Measurements from ENCODE around the gene ADAM12. TPM values are rescaled to one million over a fixed set of nuclear protein-coding genes. Genes with fewer than 3 reads are reported as not detected.

Gene ADAM12
- polyA plus RNA-seq, 1 donor from 2014 or later, result 0.09 TPM

- no peak overlapping the region for H3K27ac ChIP-seq (ENCODE audit: low read length)
- no peak overlapping the region for H2AFZ ChIP-seq (ENCODE audit: low read depth, low read length)
- H3K79me2 ChIP-seq (replicated peaks; ENCODE audit: insufficient read depth, low read length), result no peaks in the 10 kb centered on the region
- H3K4me3 ChIP-seq (ENCODE audit: low read length), result no peak overlapping the region
- H4K20me1 ChIP-seq (ENCODE audit: insufficient read depth), result no peaks in the 10 kb centered on the region
- no peaks in the 10 kb centered on the region for H3K9me2 ChIP-seq (ENCODE audit: insufficient read depth, low read length)
- no peaks in the 10 kb centered on the region for H3K36me3 ChIP-seq (ENCODE audit: insufficient read depth, low read length)
- TF ChIP-seq, protein P1, sequence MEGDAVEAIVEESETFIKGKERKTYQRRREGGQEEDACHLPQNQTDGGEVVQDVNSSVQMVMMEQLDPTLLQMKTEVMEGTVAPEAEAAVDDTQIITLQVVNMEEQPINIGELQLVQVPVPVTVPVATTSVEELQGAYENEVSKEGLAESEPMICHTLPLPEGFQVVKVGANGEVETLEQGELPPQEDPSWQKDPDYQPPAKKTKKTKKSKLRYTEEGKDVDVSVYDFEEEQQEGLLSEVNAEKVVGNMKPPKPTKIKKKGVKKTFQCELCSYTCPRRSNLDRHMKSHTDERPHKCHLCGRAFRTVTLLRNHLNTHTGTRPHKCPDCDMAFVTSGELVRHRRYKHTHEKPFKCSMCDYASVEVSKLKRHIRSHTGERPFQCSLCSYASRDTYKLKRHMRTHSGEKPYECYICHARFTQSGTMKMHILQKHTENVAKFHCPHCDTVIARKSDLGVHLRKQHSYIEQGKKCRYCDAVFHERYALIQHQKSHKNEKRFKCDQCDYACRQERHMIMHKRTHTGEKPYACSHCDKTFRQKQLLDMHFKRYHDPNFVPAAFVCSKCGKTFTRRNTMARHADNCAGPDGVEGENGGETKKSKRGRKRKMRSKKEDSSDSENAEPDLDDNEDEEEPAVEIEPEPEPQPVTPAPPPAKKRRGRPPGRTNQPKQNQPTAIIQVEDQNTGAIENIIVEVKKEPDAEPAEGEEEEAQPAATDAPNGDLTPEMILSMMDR (IDR thresholded peaks at IDR 0.05; ENCODE audit: poor library complexity, severe bottlenecking), result no peak
- TF ChIP-seq SMC3 (conservative IDR thresholded peaks at IDR 0.05; ENCODE audit: poor library complexity), result no peak
- TF ChIP-seq EZH2 (IDR thresholded peaks at IDR 0.05; ENCODE audit: borderline replicate concordance, insufficient read depth, low read length, poor library complexity, severe bottlenecking), result no peak
- TF ChIP-seq EP300 (conservative IDR thresholded peaks at IDR 0.05; ENCODE audit: poor library complexity, severe bottlenecking), result no peak
- H3F3A ChIP-seq (ENCODE audit: insufficient read depth, low read length, poor library complexity, severe bottlenecking), result no peaks in the 10 kb centered on the region
- H3K9me3 ChIP-seq (ENCODE audit: low read length), result no peaks in the 10 kb centered on the region
- no peaks in the 10 kb centered on the region for H3K27me3 ChIP-seq (ENCODE audit: insufficient read depth, low read depth, low read length)
- no peak overlapping the region for H3K4me2 ChIP-seq (ENCODE audit: low read length)
- H3K9ac ChIP-seq (ENCODE audit: low read length), result no peak overlapping the region
Observed at GRCh38 chr10:126398383-126398743, 10.1 kb upstream of the ADAM12 start.

DNA sequence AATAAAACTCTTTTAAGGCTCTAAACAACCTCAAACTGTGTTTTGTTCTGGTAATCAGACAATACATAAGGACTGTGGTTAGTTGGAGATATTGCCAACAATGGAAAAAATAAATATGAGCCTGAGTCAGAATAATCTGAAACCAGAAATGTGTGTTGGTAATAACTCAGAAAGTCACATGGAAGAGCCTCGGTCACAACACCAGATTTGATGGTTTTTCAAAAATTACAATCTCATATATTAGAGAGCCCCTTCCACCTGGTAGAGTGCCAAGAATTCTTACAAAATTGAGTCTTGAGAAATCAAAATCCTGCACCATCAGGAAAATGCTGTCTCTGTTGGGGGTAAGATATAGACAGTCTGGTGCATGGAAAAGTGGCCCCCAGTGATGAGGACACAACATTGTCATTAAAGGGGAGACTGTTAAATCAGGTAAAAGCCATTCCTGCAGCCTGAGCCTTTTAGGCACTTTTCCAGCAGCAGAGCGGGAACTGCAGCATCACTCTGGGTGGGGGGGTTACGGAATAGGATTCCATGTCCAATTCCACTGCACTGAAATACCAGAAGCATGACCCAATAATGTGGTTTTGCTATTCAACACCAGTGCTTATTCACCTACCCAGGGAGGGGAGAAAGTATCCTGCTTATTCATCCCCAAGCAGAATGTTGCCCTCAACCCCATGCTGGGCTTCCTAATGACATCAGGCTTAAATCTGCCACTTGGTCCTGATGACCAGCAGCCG lies 9.5 kb upstream of the ADAM12 start:
- no peak overlapping the region for H3K4me2 ChIP-seq (ENCODE audit: low read length)
- H3K27ac ChIP-seq (ENCODE audit: low read length), result no peak overlapping the region
- H3F3A ChIP-seq (ENCODE audit: insufficient read depth, low read length, poor library complexity, severe bottlenecking), result no peaks in the 10 kb centered on the region
- no peaks in the 10 kb centered on the region for H3K9me2 ChIP-seq (ENCODE audit: insufficient read depth, low read length)
- no peaks in the 10 kb centered on the region for H3K9me3 ChIP-seq (ENCODE audit: low read length)
- H3K27me3 ChIP-seq (ENCODE audit: insufficient read depth, low read depth, low read length), result no peaks in the 10 kb centered on the region
- H3K79me2 ChIP-seq (replicated peaks; ENCODE audit: insufficient read depth, low read length), result no peaks in the 10 kb centered on the region
- no peaks in the 10 kb centered on the region for H4K20me1 ChIP-seq (ENCODE audit: insufficient read depth)
- no peak overlapping the region for H3K4me3 ChIP-seq (ENCODE audit: low read length)
- no peak overlapping the region for H2AFZ ChIP-seq (ENCODE audit: low read depth, low read length)
- H3K36me3 ChIP-seq (ENCODE audit: insufficient read depth, low read length), result no peaks in the 10 kb centered on the region
- no peak for TF ChIP-seq EZH2 (IDR thresholded peaks at IDR 0.05; ENCODE audit: borderline replicate concordance, insufficient read depth, low read length, poor library complexity, severe bottlenecking)
- TF ChIP-seq, protein P2, sequence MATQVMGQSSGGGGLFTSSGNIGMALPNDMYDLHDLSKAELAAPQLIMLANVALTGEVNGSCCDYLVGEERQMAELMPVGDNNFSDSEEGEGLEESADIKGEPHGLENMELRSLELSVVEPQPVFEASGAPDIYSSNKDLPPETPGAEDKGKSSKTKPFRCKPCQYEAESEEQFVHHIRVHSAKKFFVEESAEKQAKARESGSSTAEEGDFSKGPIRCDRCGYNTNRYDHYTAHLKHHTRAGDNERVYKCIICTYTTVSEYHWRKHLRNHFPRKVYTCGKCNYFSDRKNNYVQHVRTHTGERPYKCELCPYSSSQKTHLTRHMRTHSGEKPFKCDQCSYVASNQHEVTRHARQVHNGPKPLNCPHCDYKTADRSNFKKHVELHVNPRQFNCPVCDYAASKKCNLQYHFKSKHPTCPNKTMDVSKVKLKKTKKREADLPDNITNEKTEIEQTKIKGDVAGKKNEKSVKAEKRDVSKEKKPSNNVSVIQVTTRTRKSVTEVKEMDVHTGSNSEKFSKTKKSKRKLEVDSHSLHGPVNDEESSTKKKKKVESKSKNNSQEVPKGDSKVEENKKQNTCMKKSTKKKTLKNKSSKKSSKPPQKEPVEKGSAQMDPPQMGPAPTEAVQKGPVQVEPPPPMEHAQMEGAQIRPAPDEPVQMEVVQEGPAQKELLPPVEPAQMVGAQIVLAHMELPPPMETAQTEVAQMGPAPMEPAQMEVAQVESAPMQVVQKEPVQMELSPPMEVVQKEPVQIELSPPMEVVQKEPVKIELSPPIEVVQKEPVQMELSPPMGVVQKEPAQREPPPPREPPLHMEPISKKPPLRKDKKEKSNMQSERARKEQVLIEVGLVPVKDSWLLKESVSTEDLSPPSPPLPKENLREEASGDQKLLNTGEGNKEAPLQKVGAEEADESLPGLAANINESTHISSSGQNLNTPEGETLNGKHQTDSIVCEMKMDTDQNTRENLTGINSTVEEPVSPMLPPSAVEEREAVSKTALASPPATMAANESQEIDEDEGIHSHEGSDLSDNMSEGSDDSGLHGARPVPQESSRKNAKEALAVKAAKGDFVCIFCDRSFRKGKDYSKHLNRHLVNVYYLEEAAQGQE (IDR thresholded peaks at IDR 0.05; ENCODE audit: borderline replicate concordance), result no peak
- TF ChIP-seq SMC3 (conservative IDR thresholded peaks at IDR 0.05; ENCODE audit: poor library complexity), result no peak
- TF ChIP-seq POLR2AphosphoS5 (IDR thresholded peaks at IDR 0.05), result no peak
- no peak for TF ChIP-seq EP300 (conservative IDR thresholded peaks at IDR 0.05; ENCODE audit: poor library complexity, severe bottlenecking)
- no peak for TF ChIP-seq MXI1 (conservative IDR thresholded peaks at IDR 0.05; ENCODE audit: poor library complexity, severe bottlenecking)
- TF ChIP-seq TAF1 (IDR thresholded peaks at IDR 0.05; ENCODE audit: low read depth), result no peak
- TF ChIP-seq RAD21 (conservative IDR thresholded peaks at IDR 0.05), result no peak
- TF ChIP-seq, protein P1 (IDR thresholded peaks at IDR 0.05; ENCODE audit: poor library complexity, severe bottlenecking), result no peak
- no peak overlapping the region for H3K9ac ChIP-seq (ENCODE audit: low read length)
